Measurements from ENCODE around the gene EIF3F. TPM values are rescaled to one million over a fixed set of nuclear protein-coding genes. Genes with fewer than 3 reads are reported as not detected.

The EIF3F gene
- total RNA-seq, 1 experiment from 2014 or later = 309 TPM

DNA sequence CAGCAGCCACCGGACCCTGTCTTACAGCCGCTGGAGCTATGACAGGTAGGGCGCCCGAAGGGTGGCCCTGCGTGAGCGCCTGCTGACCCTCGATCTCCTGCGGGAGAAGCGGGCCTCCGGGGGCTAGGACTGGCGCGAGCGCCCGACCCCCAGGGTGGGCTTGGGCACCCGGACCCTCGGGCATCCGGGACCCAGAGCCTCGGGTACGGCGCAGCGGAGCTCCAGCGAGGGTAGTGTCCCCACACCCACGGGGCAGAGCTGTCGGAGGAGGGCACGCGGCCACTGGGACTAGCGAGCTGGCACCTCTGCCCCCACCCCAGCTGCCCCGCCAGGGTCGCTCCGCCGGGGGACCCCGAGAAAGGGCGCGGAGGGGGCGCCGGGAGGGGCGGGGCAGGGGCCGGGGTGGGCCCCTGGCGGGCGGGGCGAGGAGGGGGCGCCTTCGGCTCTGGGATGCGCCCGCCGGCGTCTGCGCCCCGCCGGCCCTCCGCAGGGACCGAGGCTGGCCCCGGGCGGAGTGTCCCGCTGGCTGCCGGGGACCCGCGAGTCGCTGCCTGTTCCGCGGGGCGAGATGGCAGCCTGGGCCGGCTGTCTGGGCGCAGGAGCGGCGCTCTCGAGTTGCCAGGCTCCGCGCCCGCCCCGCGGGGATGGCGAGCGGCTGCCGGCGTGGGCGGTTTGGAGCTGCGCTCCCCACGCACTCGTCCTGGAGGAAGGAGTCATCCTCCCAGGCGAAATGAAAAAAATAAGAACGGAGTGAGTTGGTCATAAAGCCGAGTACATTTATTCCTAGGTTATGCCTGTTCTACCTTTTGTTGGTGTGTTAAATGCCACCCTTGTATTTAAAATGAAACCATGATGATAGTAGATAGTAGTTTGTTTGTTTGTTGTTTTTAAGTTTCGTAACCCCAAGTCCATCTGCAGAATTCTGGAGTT lies 32.4 kb downstream of the EIF3F start:
- ChIA-PET CTCF (interaction anchor here (6.9 to 7.1 kb wide), 3 partner anchors 15 to 80 kb away, joined by 50 to 64 read pairs (median 61); no protein-coding TSS in a partner anchor), POLR2A (no interaction called here)
- intact Hi-C loops (cut with micrococcal nuclease) = no loop called here
- BruUV-seq (replicated peaks) = no TSS peak
- H3K27ac Mint-ChIP-seq (ENCODE audit: low read depth, unreplicated experiment) = no peak overlapping the region
- H3K9me3 Mint-ChIP-seq (ENCODE audit: unreplicated experiment) = no peaks in the 10 kb centered on the region
- H3K36me3 Mint-ChIP-seq (ENCODE audit: insufficient read depth, unreplicated experiment) = no peaks in the 10 kb centered on the region
- peaks cover 47% of the 10 kb centered on the region for H3K27me3 Mint-ChIP-seq (ENCODE audit: insufficient read depth, unreplicated experiment)
- H3K4me3 Mint-ChIP-seq (ENCODE audit: unreplicated experiment) = peak overlapping the region; percentile 38
- TF ChIP-seq, protein P1, sequence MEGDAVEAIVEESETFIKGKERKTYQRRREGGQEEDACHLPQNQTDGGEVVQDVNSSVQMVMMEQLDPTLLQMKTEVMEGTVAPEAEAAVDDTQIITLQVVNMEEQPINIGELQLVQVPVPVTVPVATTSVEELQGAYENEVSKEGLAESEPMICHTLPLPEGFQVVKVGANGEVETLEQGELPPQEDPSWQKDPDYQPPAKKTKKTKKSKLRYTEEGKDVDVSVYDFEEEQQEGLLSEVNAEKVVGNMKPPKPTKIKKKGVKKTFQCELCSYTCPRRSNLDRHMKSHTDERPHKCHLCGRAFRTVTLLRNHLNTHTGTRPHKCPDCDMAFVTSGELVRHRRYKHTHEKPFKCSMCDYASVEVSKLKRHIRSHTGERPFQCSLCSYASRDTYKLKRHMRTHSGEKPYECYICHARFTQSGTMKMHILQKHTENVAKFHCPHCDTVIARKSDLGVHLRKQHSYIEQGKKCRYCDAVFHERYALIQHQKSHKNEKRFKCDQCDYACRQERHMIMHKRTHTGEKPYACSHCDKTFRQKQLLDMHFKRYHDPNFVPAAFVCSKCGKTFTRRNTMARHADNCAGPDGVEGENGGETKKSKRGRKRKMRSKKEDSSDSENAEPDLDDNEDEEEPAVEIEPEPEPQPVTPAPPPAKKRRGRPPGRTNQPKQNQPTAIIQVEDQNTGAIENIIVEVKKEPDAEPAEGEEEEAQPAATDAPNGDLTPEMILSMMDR (IDR thresholded peaks at IDR 0.05; ENCODE audit: unreplicated experiment) = no peak
- DNase-seq (ENCODE audit: unreplicated experiment) = no peak
- H3K4me1 Mint-ChIP-seq (ENCODE audit: insufficient read depth, unreplicated experiment) = peaks cover 12% of the 10 kb centered on the region

DNA sequence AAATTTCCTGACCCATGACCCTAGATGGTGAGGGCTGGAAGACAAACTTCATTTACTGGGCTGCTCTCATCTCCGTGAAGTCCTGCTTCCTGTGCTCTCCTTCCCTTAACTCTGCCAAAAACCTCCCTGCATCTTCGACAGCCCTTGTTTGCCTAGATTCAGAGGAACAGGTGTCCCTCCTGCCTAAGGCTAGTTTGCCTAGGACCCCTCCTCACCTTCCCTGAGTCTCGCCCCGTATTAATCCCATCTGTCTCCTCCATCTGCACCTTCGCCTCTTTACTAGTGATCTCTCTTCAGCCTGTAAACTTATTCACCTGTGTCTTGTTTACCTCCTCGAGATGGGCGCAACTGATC lies 33.1 kb downstream of the EIF3F start:
- Mint-ChIP-seq H3K27me3 (ENCODE audit: insufficient read depth, unreplicated experiment) (peaks cover 47% of the 10 kb centered on the region), H3K9me3 (ENCODE audit: unreplicated experiment) (no peaks in the 10 kb centered on the region), H3K4me3 (ENCODE audit: unreplicated experiment) (peak overlapping the region; percentile 38), H3K36me3 (ENCODE audit: insufficient read depth, unreplicated experiment) (no peaks in the 10 kb centered on the region), H3K27ac (ENCODE audit: low read depth, unreplicated experiment) (no peak overlapping the region), H3K4me1 (ENCODE audit: insufficient read depth, unreplicated experiment) (peaks cover 12% of the 10 kb centered on the region)
- intact Hi-C loops (cut with micrococcal nuclease) = no loop called here
- TF ChIP-seq, protein P1 (IDR thresholded peaks at IDR 0.05; ENCODE audit: unreplicated experiment) = no peak
- ChIA-PET POLR2A (no interaction called here), CTCF (interaction anchor here (3.6 to 7.1 kb wide), 6 partner anchors 13 to 79 kb away, joined by 29 to 64 read pairs (median 50); no protein-coding TSS in a partner anchor)
- no TSS peak for BruUV-seq (replicated peaks)
- DNase-seq (ENCODE audit: unreplicated experiment) = no peak

DNA sequence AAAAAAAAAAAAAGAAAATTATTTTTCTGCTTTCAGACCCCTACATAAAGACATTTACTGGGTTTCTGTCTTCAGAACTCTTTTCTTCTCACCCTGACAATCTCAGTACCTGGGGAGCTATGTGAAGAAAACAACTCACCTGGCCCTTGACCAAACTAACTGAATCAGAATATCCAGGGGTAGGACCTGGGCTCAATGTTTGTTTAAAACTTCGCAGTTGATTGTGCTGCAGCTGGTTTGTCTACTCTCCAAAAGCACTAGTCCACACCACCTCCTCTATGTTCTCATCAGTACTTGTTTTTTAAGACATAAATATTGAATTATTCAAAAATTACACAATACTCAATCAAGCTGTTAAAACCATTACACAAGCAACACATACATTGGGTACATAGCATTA lies 34.8 kb downstream of the EIF3F start:
- ChIA-PET CTCF (interaction anchor here (1.1 to 4.6 kb wide), 7 partner anchors 12 to 83 kb away, joined by 3 to 49 read pairs (median 19); no protein-coding TSS in a partner anchor), POLR2A (interaction anchor here (0.6 kb wide), 1 partner anchor 789 kb away, joined by 5 read pairs; no protein-coding TSS in a partner anchor)
- no TSS peak for BruUV-seq (replicated peaks)

DNA sequence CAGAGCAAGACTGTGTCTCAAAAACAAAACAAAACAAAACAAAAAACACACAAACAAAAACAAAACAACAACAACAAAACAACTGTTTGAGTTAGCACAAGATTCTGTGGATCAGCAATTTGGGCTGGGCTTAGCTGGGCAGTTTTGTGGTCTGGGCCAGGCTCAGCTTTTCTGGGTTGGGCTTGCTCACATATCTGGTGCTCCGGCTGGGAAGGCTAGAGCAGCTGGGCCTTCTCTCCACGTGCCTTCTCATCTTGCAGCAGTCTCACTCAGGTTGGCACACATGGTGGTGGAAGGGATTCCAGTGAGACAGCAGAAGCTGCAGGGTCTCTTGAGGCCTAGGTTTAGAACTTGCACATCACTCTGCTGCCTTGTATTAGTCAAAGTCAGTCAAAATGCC lies 35.7 kb downstream of the EIF3F start:
- Mint-ChIP-seq H3K27me3 (ENCODE audit: insufficient read depth, unreplicated experiment) (peaks cover 25% of the 10 kb centered on the region), H3K36me3 (ENCODE audit: insufficient read depth, unreplicated experiment) (no peaks in the 10 kb centered on the region), H3K27ac (ENCODE audit: low read depth, unreplicated experiment) (no peak overlapping the region), H3K9me3 (ENCODE audit: unreplicated experiment) (no peaks in the 10 kb centered on the region), H3K4me1 (ENCODE audit: insufficient read depth, unreplicated experiment) (peaks cover 12% of the 10 kb centered on the region), H3K4me3 (ENCODE audit: unreplicated experiment) (no peak overlapping the region)
- CTCF ChIA-PET = interaction anchor here (1.1 to 4.6 kb wide), 5 partner anchors 11 to 82 kb away, joined by 3 to 49 read pairs (median 29); no protein-coding TSS in a partner anchor
- intact Hi-C loops (cut with micrococcal nuclease) = no loop called here
- TF ChIP-seq, protein P1 (IDR thresholded peaks at IDR 0.05; ENCODE audit: unreplicated experiment) = no peak
- no TSS peak for BruUV-seq (replicated peaks)
- POLR2A ChIA-PET = interaction anchor here (0.6 kb wide), 1 partner anchor 633 kb away, joined by 3 read pairs; no protein-coding TSS in a partner anchor
- no peak for DNase-seq (ENCODE audit: unreplicated experiment)

More for the DNA sequence above, 34.8 kb downstream of the EIF3F start:
- Mint-ChIP-seq H3K27me3 (ENCODE audit: insufficient read depth, unreplicated experiment) (peaks cover 33% of the 10 kb centered on the region), H3K4me1 (ENCODE audit: insufficient read depth, unreplicated experiment) (peaks cover 12% of the 10 kb centered on the region), H3K9me3 (ENCODE audit: unreplicated experiment) (no peaks in the 10 kb centered on the region), H3K27ac (ENCODE audit: low read depth, unreplicated experiment) (no peak overlapping the region), H3K36me3 (ENCODE audit: insufficient read depth, unreplicated experiment) (no peaks in the 10 kb centered on the region), H3K4me3 (ENCODE audit: unreplicated experiment) (no peak overlapping the region)
- intact Hi-C loops (cut with micrococcal nuclease) = no loop called here
- TF ChIP-seq, protein P1 (IDR thresholded peaks at IDR 0.05; ENCODE audit: unreplicated experiment) = no peak
- DNase-seq (ENCODE audit: unreplicated experiment) = no peak

Data from MCF 10A (cell line).